Osteocyte (in vitro differentiated cells): ENCODE data around the gene DNAJC18. TPM values are rescaled to one million over a fixed set of nuclear protein-coding genes. Genes with fewer than 3 reads are reported as not detected.
"Not testable (repeated sequence)": the region's sequence is repeated elsewhere in the genome, so short reads cannot be mapped to it uniquely, and the experiment has no call there.

ENCODE experiments used
- DNase-seq: peaks from one replicate; pipeline ENCODE4 v3.0.0; 2021; ENCODE audit warnings: mixed read lengths; ENCODE audit not compliant: unreplicated experiment; ENCODE audit errors: extremely low spot score
- H3K27ac Mint-ChIP-seq: one replicate; pipeline ENCODE4 v1.8.0; 2021; ENCODE audit warnings: mild to moderate bottlenecking, mixed read lengths; ENCODE audit not compliant: unreplicated experiment
- H3K27me3 Mint-ChIP-seq: one replicate; pipeline ENCODE4 v1.8.0; 2021; ENCODE audit warnings: mixed read lengths; ENCODE audit not compliant: unreplicated experiment
- H3K36me3 Mint-ChIP-seq: one replicate; pipeline ENCODE4 v1.8.0; 2021; ENCODE audit warnings: mixed read lengths; ENCODE audit not compliant: unreplicated experiment
- H3K4me1 Mint-ChIP-seq: one replicate; pipeline ENCODE4 v1.8.0; 2021; ENCODE audit warnings: mixed read lengths; ENCODE audit not compliant: unreplicated experiment
- H3K4me3 Mint-ChIP-seq: one replicate; pipeline ENCODE4 v1.8.0; 2021; ENCODE audit warnings: mild to moderate bottlenecking, moderate library complexity, mixed read lengths; ENCODE audit not compliant: unreplicated experiment
- H3K9me3 Mint-ChIP-seq: one replicate; pipeline ENCODE4 v1.8.0; 2021; ENCODE audit warnings: mixed read lengths; ENCODE audit not compliant: unreplicated experiment
- total RNA-seq: library from RNA; stranded (reverse); gene quantifications from 2 replicates; pipeline ENCODE4 v1.2.1, GENCODE V29; 2021
- TF ChIP-seq, protein P1 (sequence below): fragments of 200-600 bp; sonication (generic); IDR thresholded peaks from 2 replicates; pipeline ENCODE4 v1.5.0; 2021; ENCODE audit warnings: antibody characterized with exemption, mild to moderate bottlenecking, moderate library complexity

Gene DNAJC18
- total RNA-seq, 1 donor from 2014 or later = 32.7 TPM

- H3K4me1 Mint-ChIP-seq = peaks cover 30% of the 10 kb centered on the region
- no peak within 1 kb of the TSS for H3K27ac Mint-ChIP-seq
- no peak for DNase-seq
- TF ChIP-seq, protein P1, sequence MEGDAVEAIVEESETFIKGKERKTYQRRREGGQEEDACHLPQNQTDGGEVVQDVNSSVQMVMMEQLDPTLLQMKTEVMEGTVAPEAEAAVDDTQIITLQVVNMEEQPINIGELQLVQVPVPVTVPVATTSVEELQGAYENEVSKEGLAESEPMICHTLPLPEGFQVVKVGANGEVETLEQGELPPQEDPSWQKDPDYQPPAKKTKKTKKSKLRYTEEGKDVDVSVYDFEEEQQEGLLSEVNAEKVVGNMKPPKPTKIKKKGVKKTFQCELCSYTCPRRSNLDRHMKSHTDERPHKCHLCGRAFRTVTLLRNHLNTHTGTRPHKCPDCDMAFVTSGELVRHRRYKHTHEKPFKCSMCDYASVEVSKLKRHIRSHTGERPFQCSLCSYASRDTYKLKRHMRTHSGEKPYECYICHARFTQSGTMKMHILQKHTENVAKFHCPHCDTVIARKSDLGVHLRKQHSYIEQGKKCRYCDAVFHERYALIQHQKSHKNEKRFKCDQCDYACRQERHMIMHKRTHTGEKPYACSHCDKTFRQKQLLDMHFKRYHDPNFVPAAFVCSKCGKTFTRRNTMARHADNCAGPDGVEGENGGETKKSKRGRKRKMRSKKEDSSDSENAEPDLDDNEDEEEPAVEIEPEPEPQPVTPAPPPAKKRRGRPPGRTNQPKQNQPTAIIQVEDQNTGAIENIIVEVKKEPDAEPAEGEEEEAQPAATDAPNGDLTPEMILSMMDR = no peak
- no peaks in the 10 kb centered on the region for H3K9me3 Mint-ChIP-seq
- H3K36me3 Mint-ChIP-seq = no peaks in the 10 kb centered on the region
- no peak within 1 kb of the TSS for H3K4me3 Mint-ChIP-seq
- no peaks in the 10 kb centered on the region for H3K27me3 Mint-ChIP-seq
Observed at GRCh38 chr5:139389701-139390638, 49.4 kb downstream of the DNAJC18 start, which contains the start of gene MZB1. Gene MZB1, minus strand, starts transcription at chr5:139389913. Its CDS starts 57 bp downstream, at chr5:139389856.

DNA sequence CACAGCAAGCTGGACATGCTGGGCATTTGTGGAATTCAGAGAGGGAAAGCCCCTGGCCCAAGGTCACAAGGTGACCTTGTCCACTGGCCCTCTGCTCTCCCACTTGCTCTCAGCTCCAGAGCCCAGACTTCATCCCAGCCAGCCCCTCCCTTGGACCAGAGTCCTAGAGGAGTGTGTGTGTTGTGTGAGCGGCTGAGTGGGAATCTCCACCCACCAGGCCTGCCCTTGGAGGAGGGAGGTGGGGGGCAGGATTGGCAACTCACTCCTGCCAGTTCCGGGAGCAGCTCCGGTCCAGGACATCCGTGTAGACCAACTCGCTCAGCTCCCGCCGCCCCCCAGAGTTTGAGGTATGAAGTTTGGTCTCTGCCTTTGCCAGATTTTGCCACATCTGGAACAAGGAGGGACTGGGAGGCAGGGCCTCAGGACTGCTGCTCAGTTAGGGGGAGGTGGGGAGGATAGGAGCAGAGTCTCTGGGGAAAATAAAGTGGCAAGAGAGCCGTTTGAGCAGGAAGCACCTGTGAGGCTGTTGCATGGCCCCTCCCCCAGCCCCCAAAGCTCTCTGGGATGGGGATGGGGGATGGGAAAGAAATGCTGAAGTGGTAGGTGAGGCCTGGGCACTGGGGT is 51.0 kb downstream of the DNAJC18 start:
- no peaks in the 10 kb centered on the region for H3K9me3 Mint-ChIP-seq
- H3K27ac Mint-ChIP-seq = no peak overlapping the region
- TF ChIP-seq, protein P1 = no peak
- H3K4me3 Mint-ChIP-seq = no peak overlapping the region
- H3K4me1 Mint-ChIP-seq = peaks cover 30% of the 10 kb centered on the region
- no peaks in the 10 kb centered on the region for H3K27me3 Mint-ChIP-seq
- no peak for DNase-seq
- H3K36me3 Mint-ChIP-seq = no peaks in the 10 kb centered on the region

GRCh38 chr5:139387611-139388197 is 51.6 kb downstream of the DNAJC18 start:
- H3K4me1 Mint-ChIP-seq = peaks cover 25% of the 10 kb centered on the region
- TF ChIP-seq, protein P1 = no peak
- no peaks in the 10 kb centered on the region for H3K36me3 Mint-ChIP-seq
- no peak for DNase-seq
- H3K27ac Mint-ChIP-seq = no peak overlapping the region
- H3K4me3 Mint-ChIP-seq = no peak overlapping the region
- H3K9me3 Mint-ChIP-seq = no peaks in the 10 kb centered on the region
- H3K27me3 Mint-ChIP-seq = no peaks in the 10 kb centered on the region

DNA sequence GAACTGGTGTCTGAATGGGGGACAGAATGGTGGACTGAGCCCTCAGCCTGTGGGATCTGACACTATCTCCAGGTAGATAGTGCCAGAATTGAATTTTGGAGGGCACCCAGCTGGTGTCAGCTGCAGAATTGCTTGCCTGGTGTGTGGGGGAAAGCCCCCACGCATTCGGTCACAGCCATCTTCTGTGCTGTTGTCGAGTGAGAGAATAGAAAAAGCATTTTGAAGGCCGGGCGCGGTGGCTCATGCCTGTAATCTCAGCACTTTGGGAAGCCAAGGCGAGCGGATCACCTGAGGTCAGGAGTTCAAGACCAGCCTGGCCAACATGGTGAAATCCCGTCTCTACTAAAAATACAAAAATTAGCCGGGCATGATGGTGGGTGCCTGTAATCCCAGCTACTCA is 52.4 kb downstream of the DNAJC18 start:
- not testable (repeated sequence) for H3K27me3 Mint-ChIP-seq, H3K9me3 Mint-ChIP-seq, H3K4me3 Mint-ChIP-seq, H3K27ac Mint-ChIP-seq, H3K36me3 Mint-ChIP-seq, DNase-seq
- H3K4me1 Mint-ChIP-seq = peaks cover 24% of the 10 kb centered on the region

DNA sequence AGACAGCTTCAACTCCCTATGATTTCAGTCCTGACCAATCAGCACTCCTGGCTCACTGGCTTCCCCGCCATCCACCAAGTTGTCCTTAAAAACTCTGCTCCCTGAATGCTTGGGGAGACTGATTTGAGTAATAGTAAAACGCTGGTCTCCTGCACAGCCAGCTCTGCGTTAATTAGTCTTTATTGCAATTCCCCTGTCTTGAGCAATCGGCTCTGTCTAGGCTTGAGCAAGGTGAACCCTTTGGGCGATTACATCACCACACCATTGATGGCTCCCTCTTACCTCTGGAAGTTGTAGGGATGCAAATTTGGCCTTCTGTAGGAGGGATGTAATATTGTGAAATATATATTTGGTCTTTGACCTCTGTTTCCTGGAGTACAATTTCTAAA is 53.3 kb downstream of the DNAJC18 start:
- TF ChIP-seq, protein P1 = no peak
- Mint-ChIP-seq H3K9me3 (no peaks in the 10 kb centered on the region), H3K27me3 (no peaks in the 10 kb centered on the region), H3K4me3 (no peak overlapping the region), H3K4me1 (peaks cover 17% of the 10 kb centered on the region), H3K27ac (no peak overlapping the region), H3K36me3 (no peaks in the 10 kb centered on the region)
- DNase-seq = no peak
